Neural cell (in vitro differentiated cells): ENCODE results near the gene PTPRD.

Source experiments
- EP300 ChIP-seq: fragments of 450-650 bp; conservative IDR thresholded peaks from 2 replicates; pipeline ENCODE4 v1.6.1; 2014; ENCODE audit warnings: antibody characterized with exemption, mild to moderate bottlenecking, moderate library complexity; ENCODE audit not compliant: poor library complexity, severe bottlenecking
- EZH2 ChIP-seq: fragments of 200-600, 300-800 bp; shearing (Covaris generic), sonication (generic); IDR thresholded peaks from 2 replicates; pipeline ENCODE4 v1.6.1; 2014; ENCODE audit warnings: antibody characterized with exemption, low read length, borderline replicate concordance, mild to moderate bottlenecking; ENCODE audit not compliant: insufficient read depth, poor library complexity, severe bottlenecking
- POLR2AphosphoS5 ChIP-seq: IDR thresholded peaks from 2 replicates; pipeline ENCODE4 v1.6.1; 2012
- TAF1 ChIP-seq: IDR thresholded peaks from 2 replicates; pipeline ENCODE4 v1.6.1; 2012; ENCODE audit warnings: low read depth
- TF ChIP-seq, protein P1 (sequence below): fragments of 450-650 bp; IDR thresholded peaks from 2 replicates; pipeline ENCODE4 v1.5.1; 2014; ENCODE audit warnings: antibody characterized with exemption, mild to moderate bottlenecking, moderate library complexity; ENCODE audit not compliant: poor library complexity, severe bottlenecking

DNA sequence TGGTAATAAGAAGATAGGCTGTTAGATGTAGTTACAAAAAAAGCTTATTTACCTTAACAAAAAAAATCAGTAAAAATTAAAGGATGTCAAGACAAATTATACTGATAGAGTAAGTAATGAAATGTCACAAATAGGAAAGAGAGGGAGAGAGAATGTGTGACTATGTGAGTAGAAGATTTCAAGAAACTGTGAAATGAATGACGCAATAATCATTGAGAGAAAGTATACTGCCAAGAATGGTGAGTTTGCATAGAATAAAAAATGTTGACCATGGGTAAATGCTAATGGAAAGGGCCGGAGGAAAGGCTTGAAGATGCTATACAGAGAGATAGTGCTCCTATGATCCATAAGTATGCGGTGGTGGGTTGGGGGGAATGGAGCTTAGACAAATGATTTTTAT lies 100.7 kb downstream of the PTPRD start:
- TF ChIP-seq, protein P1, sequence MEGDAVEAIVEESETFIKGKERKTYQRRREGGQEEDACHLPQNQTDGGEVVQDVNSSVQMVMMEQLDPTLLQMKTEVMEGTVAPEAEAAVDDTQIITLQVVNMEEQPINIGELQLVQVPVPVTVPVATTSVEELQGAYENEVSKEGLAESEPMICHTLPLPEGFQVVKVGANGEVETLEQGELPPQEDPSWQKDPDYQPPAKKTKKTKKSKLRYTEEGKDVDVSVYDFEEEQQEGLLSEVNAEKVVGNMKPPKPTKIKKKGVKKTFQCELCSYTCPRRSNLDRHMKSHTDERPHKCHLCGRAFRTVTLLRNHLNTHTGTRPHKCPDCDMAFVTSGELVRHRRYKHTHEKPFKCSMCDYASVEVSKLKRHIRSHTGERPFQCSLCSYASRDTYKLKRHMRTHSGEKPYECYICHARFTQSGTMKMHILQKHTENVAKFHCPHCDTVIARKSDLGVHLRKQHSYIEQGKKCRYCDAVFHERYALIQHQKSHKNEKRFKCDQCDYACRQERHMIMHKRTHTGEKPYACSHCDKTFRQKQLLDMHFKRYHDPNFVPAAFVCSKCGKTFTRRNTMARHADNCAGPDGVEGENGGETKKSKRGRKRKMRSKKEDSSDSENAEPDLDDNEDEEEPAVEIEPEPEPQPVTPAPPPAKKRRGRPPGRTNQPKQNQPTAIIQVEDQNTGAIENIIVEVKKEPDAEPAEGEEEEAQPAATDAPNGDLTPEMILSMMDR: no peak
- TF ChIP-seq EP300 (no peak), POLR2AphosphoS5 (no peak), EZH2 (no peak), TAF1 (no peak)
